NCI-H2107 treated with DMSO at 0.1 percent for 48 hours (cell line): ENCODE results near the gene DGCR2.
"Not testable (repeated sequence)": the region's sequence is repeated elsewhere in the genome, so short reads cannot be mapped to it uniquely, and the experiment has no call there.

Experiments
- DNase-seq: peaks from one replicate; lab custom pipeline; 2025; ENCODE audit not compliant: unreplicated experiment; lab: John Stamatoyannopoulos, UW

DGCR2 gene

GRCh38 chr22:19043121-19044085 lies 78.8 kb downstream of the DGCR2 start:
- no peak for DNase-seq

- no peak for DNase-seq
These were observed 79.7 kb downstream of the DGCR2 start for GRCh38 chr22:19042285-19043120.

- no peak for DNase-seq
These were observed 80.5 kb downstream of the DGCR2 start for GRCh38 chr22:19041704-19042074.

- no peak for DNase-seq
These were observed 81.1 kb downstream of the DGCR2 start for GRCh38 chr22:19040888-19041703.

GRCh38 chr22:19040391-19040861 lies 81.8 kb downstream of the DGCR2 start:
- DNase-seq = no peak

- DNase-seq = no peak
These were observed 82.4 kb downstream of the DGCR2 start for GRCh38 chr22:19039796-19040280.

GRCh38 chr22:19039448-19039780 lies 82.8 kb downstream of the DGCR2 start:
- DNase-seq = no peak

GRCh38 chr22:19038728-19039447 lies 83.3 kb downstream of the DGCR2 start:
- DNase-seq = no peak

GRCh38 chr22:19038164-19038546 lies 84.1 kb downstream of the DGCR2 start:
- no peak for DNase-seq

- no peak for DNase-seq
These were observed 84.7 kb downstream of the DGCR2 start for GRCh38 chr22:19037282-19038163.

GRCh38 chr22:19036523-19037273 lies 85.5 kb downstream of the DGCR2 start:
- no peak for DNase-seq

- no peak for DNase-seq
These were observed 86.0 kb downstream of the DGCR2 start for GRCh38 chr22:19036229-19036522.

- DNase-seq = peak; percentile 53
These were observed 86.6 kb downstream of the DGCR2 start for GRCh38 chr22:19035474-19036228.

GRCh38 chr22:19035126-19035473 lies 87.1 kb downstream of the DGCR2 start:
- DNase-seq = not testable (repeated sequence)

- DNase-seq = not testable (repeated sequence)
These were observed 87.5 kb downstream of the DGCR2 start for GRCh38 chr22:19034724-19035120.

GRCh38 chr22:19034031-19034723 lies 88.0 kb downstream of the DGCR2 start:
- not testable (repeated sequence) for DNase-seq

GRCh38 chr22:19033568-19033905 lies 88.7 kb downstream of the DGCR2 start:
- not testable (repeated sequence) for DNase-seq
